Posterior cingulate gyrus (tissue), 11 donors: ENCODE results near the gene ATP8B1.
"Not testable (repeated sequence)": the region's sequence is repeated elsewhere in the genome, so short reads cannot be mapped to it uniquely, and the experiment has no call there.

Experiments used
- DNase-seq, 10 donors: peaks; one replicate each; pipeline versions ENCODE4 v3.0.0 to v3.0.0-alpha.2; 2020 to 2021; ENCODE audit warnings: mixed read lengths in 3 of 10
- intact Hi-C: fragments of 100-400 bp; cut with DNase I; formaldehyde crosslinking; loops from one replicate; pipeline ENCODE4 v1.15.1; 2023

Gene ATP8B1

GRCh38 chr18:57737400-57738060, 65.6 kb downstream of the ATP8B1 start:
- intact Hi-C loops = no loop called here
- DNase-seq = peak; percentile 13 to 93 (median 57)

- intact Hi-C loops, DNase-seq: not testable (repeated sequence)
Observed at GRCh38 chr18:57735042-57735441, 68.1 kb downstream of the ATP8B1 start.

- no peak for DNase-seq
- intact Hi-C loops = no loop called here
Observed at GRCh38 chr18:57733861-57734260, 69.3 kb downstream of the ATP8B1 start.

GRCh38 chr18:57730146-57730545, 73.0 kb downstream of the ATP8B1 start:
- no peak for DNase-seq
- intact Hi-C loops = no loop called here

GRCh38 chr18:57728941-57729511, 74.1 kb downstream of the ATP8B1 start:
- DNase-seq = no peak

GRCh38 chr18:57727952-57728807, 74.9 kb downstream of the ATP8B1 start:
- intact Hi-C loops = no loop called here
- no peak for DNase-seq

More at GRCh38 chr18:57728941-57729511, 74.1 kb downstream of the ATP8B1 start:
- intact Hi-C loops = no loop called here

GRCh38 chr18:57719211-57719935, 83.7 kb downstream of the ATP8B1 start:
- DNase-seq = peak in 1 of 10 donors; percentile 49

GRCh38 chr18:57716549-57716948, 86.6 kb downstream of the ATP8B1 start:
- intact Hi-C loops = no loop called here
- DNase-seq = no peak

More at GRCh38 chr18:57719211-57719935, 83.7 kb downstream of the ATP8B1 start:
- intact Hi-C loops = not testable (repeated sequence)

- DNase-seq = no peak
- intact Hi-C loops = no loop called here
Observed at GRCh38 chr18:57715671-57716070, 87.4 kb downstream of the ATP8B1 start.

GRCh38 chr18:57715073-57715472, 88.0 kb downstream of the ATP8B1 start:
- intact Hi-C loops = no loop called here
- DNase-seq = no peak

- intact Hi-C loops = no loop called here
Observed at GRCh38 chr18:57710226-57710625, 92.9 kb downstream of the ATP8B1 start.

GRCh38 chr18:57709335-57709734, 93.8 kb downstream of the ATP8B1 start:
- intact Hi-C loops = no loop called here
- DNase-seq = no peak

More at GRCh38 chr18:57710226-57710625, 92.9 kb downstream of the ATP8B1 start:
- DNase-seq = no peak

GRCh38 chr18:57708288-57708687, 94.8 kb downstream of the ATP8B1 start:
- DNase-seq = no peak
- intact Hi-C loops = no loop called here

- DNase-seq = no peak
- intact Hi-C loops = no loop called here
Observed at GRCh38 chr18:57705832-57706595, 97.1 kb downstream of the ATP8B1 start.

GRCh38 chr18:57705011-57705410, 98.1 kb downstream of the ATP8B1 start:
- intact Hi-C loops = no loop called here
- DNase-seq = no peak

GRCh38 chr18:57698571-57699276, 104.4 kb downstream of the ATP8B1 start:
- intact Hi-C loops = no loop called here
- DNase-seq = no peak

- no peak for DNase-seq
- intact Hi-C loops = no loop called here
Observed at GRCh38 chr18:57697426-57697825, 105.7 kb downstream of the ATP8B1 start.

GRCh38 chr18:57696271-57696670, 106.8 kb downstream of the ATP8B1 start:
- DNase-seq = no peak
- intact Hi-C loops = no loop called here

GRCh38 chr18:57691363-57691762, 111.8 kb downstream of the ATP8B1 start:
- intact Hi-C loops = no loop called here
- no peak for DNase-seq
